Type B pancreatic cell (in vitro differentiated cells): ENCODE data around the gene RPL3. TPM values are rescaled to one million over a fixed set of nuclear protein-coding genes. Genes with fewer than 3 reads are reported as not detected.

Experiments used
- DNase-seq: peaks from one replicate; pipeline ENCODE4 v3.0.0; 2021; ENCODE audit warnings: mixed read lengths; ENCODE audit not compliant: unreplicated experiment; ENCODE audit errors: extremely low spot score
- H3K27ac Mint-ChIP-seq: 2 replicates; pipeline ENCODE4 v1.8.0; 2021; ENCODE audit warnings: mild to moderate bottlenecking, mixed read lengths
- H3K27me3 Mint-ChIP-seq: 2 replicates; pipeline ENCODE4 v1.8.0; 2021; ENCODE audit warnings: mixed read lengths
- H3K36me3 Mint-ChIP-seq: 2 replicates; pipeline ENCODE4 v1.8.0; 2021; ENCODE audit warnings: mixed read lengths
- H3K4me1 Mint-ChIP-seq: one replicate; pipeline ENCODE4 v1.8.0; 2021; ENCODE audit warnings: mixed read lengths; ENCODE audit not compliant: unreplicated experiment
- H3K4me3 Mint-ChIP-seq: 2 replicates; pipeline ENCODE4 v1.8.0; 2021; ENCODE audit warnings: mild to moderate bottlenecking, mixed read lengths
- H3K9me3 Mint-ChIP-seq: 2 replicates; pipeline ENCODE4 v1.8.0; 2021; ENCODE audit warnings: mixed read lengths
- total RNA-seq: library from RNA; stranded (reverse); gene quantifications from 2 replicates; pipeline ENCODE4 v1.2.1, GENCODE V29; 2021; ENCODE audit warnings: low replicate concordance
- TF ChIP-seq, protein P1 (sequence below): fragments of 200-600 bp; sonication (generic); conservative IDR thresholded peaks from 2 replicates; pipeline ENCODE4 v1.5.0; 2021; ENCODE audit warnings: antibody characterized with exemption, mild to moderate bottlenecking

RPL3 gene
- total RNA-seq, 1 donor from 2014 or later, result 2,431 TPM

- Mint-ChIP-seq H3K4me1 (peaks cover 4% of the 10 kb centered on the region), H3K4me3 (no peak overlapping the region), H3K36me3 (no peaks in the 10 kb centered on the region), H3K9me3 (peaks cover 5% of the 10 kb centered on the region), H3K27ac (no peak overlapping the region), H3K27me3 (no peaks in the 10 kb centered on the region)
- TF ChIP-seq, protein P1, sequence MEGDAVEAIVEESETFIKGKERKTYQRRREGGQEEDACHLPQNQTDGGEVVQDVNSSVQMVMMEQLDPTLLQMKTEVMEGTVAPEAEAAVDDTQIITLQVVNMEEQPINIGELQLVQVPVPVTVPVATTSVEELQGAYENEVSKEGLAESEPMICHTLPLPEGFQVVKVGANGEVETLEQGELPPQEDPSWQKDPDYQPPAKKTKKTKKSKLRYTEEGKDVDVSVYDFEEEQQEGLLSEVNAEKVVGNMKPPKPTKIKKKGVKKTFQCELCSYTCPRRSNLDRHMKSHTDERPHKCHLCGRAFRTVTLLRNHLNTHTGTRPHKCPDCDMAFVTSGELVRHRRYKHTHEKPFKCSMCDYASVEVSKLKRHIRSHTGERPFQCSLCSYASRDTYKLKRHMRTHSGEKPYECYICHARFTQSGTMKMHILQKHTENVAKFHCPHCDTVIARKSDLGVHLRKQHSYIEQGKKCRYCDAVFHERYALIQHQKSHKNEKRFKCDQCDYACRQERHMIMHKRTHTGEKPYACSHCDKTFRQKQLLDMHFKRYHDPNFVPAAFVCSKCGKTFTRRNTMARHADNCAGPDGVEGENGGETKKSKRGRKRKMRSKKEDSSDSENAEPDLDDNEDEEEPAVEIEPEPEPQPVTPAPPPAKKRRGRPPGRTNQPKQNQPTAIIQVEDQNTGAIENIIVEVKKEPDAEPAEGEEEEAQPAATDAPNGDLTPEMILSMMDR, result no peak
- DNase-seq, result no peak
These were observed 54.1 kb downstream of the RPL3 start for GRCh38 chr22:39265143-39265886.

GRCh38 chr22:39264349-39265038 lies 54.9 kb downstream of the RPL3 start:
- H3K4me3 Mint-ChIP-seq, result no peak overlapping the region
- H3K4me1 Mint-ChIP-seq, result peaks cover 4% of the 10 kb centered on the region
- DNase-seq, result no peak
- H3K36me3 Mint-ChIP-seq, result no peaks in the 10 kb centered on the region
- H3K27me3 Mint-ChIP-seq, result no peaks in the 10 kb centered on the region
- peaks cover 5% of the 10 kb centered on the region for H3K9me3 Mint-ChIP-seq
- H3K27ac Mint-ChIP-seq, result no peak overlapping the region
- TF ChIP-seq, protein P1, result no peak

DNA sequence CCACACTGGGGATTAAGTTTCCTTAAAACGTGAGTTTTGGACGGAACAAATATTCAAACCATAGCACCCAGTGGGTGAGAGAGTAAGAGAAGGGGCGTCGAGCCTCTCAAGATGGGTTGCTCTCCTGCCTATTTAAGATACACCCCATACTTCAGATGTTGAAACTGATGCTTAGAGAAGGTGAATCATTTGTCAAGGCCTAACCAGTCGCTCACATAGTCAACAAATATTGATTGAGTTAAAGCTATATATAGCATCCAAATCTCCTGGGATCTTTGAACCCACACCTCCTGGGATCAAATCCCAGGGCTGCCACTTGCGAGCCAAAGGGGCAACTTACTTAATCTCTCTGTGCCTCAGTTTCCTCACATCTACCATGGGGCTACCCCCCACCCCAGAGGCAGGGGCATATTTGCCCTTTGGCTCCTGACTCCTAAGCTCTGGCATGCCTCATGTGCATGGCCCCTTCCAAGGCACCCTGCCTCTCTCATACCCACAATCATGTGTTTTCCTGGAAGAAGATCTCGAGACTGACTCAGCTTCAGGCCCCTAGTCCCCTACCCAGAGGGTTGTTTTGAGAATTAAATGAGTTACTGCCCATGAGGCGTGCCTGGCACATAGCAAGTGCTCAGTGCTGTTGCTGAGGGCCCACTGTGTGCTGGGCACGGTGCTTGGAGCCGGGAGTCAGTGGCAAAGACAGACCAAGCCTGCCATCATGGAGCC lies 55.6 kb downstream of the RPL3 start:
- Mint-ChIP-seq H3K4me1 (peaks cover 4% of the 10 kb centered on the region), H3K36me3 (no peaks in the 10 kb centered on the region), H3K9me3 (peaks cover 5% of the 10 kb centered on the region), H3K27ac (no peak overlapping the region), H3K4me3 (no peak overlapping the region), H3K27me3 (no peaks in the 10 kb centered on the region)
- DNase-seq, result no peak
- TF ChIP-seq, protein P1, result no peak

Other genes starting within 250 kb of the RPL3 start
- 5.6 and 8.0 TPM in 2 replicates for gene APOBEC3G, start 242.3 kb downstream of the RPL3 start, total RNA-seq
- 0.63 and 1.1 TPM in 2 replicates for gene APOBEC3H, start 222.4 kb downstream of the RPL3 start, total RNA-seq
- 4.8 and 5.0 TPM in 2 replicates for gene CBX7, start 166.9 kb downstream of the RPL3 start, total RNA-seq
- gene PDGFB, start 74.6 kb downstream of the RPL3 start, total RNA-seq, result 2.9 and 5.1 TPM in 2 replicates
- 41.4 and 47.9 TPM in 2 replicates for gene SYNGR1, start 30.4 kb upstream of the RPL3 start, total RNA-seq
- gene TAB1, start 80.2 kb upstream of the RPL3 start, total RNA-seq, result 26.0 and 31.0 TPM in 2 replicates
- 47.0 and 115 TPM in 2 replicates for gene MGAT3, start 137.4 kb upstream of the RPL3 start, total RNA-seq
- 35.0 and 35.5 TPM in 2 replicates for gene MIEF1, start 182.7 kb upstream of the RPL3 start, total RNA-seq
- gene ATF4, start 200.9 kb upstream of the RPL3 start, total RNA-seq, result 315 and 398 TPM in 2 replicates
- gene RPS19BP1, start 213.1 kb upstream of the RPL3 start, total RNA-seq, result 52.3 and 59.1 TPM in 2 replicates